Cardiac muscle cell (in vitro differentiated cells and primary cell): Measurements from ENCODE around the gene ACOX2. TPM values are rescaled to one million over a fixed set of nuclear protein-coding genes. Genes with fewer than 3 reads are reported as not detected.

ENCODE experiments used
- DNase-seq, 2 donors: peaks; one replicate each; pipeline versions ENCODE4 v3.0.0 to v3.0.0-alpha.2; 2010 to 2017; ENCODE audit warnings: low read depth in 1 of 2, low spot score in 1 of 2
- H3K27ac ChIP-seq: fragments of 200-600 bp; sonication (generic); 2 replicates; pipeline ENCODE4 v1.5.1; 2016
- H3K27me3 ChIP-seq: fragments of 200-600 bp; sonication (generic); 2 replicates; pipeline ENCODE4 v1.6.0; 2016; ENCODE audit warnings: control low read depth
- H3K36me3 ChIP-seq: fragments of 200-600 bp; sonication (generic); 2 replicates; pipeline ENCODE4 v1.5.1; 2016; ENCODE audit warnings: control low read depth
- H3K4me1 ChIP-seq: fragments of 200-600 bp; sonication (generic); 2 replicates; pipeline ENCODE4 v1.8.1; 2017; ENCODE audit warnings: low read depth, mild to moderate bottlenecking, mixed run types
- H3K4me3 ChIP-seq: fragments of 200-600 bp; sonication (generic); 2 replicates; pipeline ENCODE4 v1.5.1; 2016; ENCODE audit warnings: mild to moderate bottlenecking
- H3K9me3 ChIP-seq: fragments of 200-600 bp; sonication (generic); 2 replicates; pipeline ENCODE4 v1.5.1; 2017; ENCODE audit warnings: low read depth, mild to moderate bottlenecking, control low read depth
- polyA plus RNA-seq: library from polyadenylated mRNA; unstranded; fragments of >200 nt; fragmentation: Nextera tagmentation; extraction: Ambion mirVana; gene quantifications from 2 replicates; pipeline ENCODE4 v1.2.1, GENCODE V29; 2016
- total RNA-seq: library from RNA; depleted of rRNA; stranded (reverse); fragments of >200 nt; gene quantifications from 2 replicates; pipeline ENCODE4 v1.2.3, GENCODE V29; 2016
- TF ChIP-seq, protein P1 (sequence below): IDR thresholded peaks from 2 replicates; pipeline ENCODE4 v1.5.1; 2012; ENCODE audit warnings: low read depth, mild to moderate bottlenecking, low read length

ACOX2 gene
- total and polyA plus RNA-seq, 2 experiments from 2014 or later = 18.9 to 42.5 TPM

DNA sequence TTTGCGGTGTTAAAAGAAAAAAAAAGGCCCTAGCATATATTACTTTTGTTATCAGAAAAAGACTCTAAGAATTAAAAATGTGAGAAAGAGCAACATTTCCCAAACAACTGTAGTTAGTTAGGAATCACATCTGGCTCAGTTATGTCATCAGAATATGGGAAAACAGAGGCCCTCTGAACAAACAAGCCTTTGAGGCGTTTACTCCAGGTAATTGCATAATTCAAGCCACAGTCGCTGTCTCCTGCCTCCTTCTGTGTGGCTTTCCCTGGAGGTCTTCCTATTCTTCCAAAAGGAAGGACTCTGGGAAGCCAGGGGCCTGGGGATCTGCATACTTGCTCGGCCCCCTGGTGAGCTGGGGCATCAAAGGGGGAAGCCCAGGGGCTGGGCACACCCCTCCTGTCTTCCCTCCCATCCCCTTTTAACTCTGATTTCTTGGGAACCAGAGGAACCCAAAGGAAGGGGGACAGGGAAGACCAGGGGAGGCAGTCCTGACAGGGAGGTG, 43.9 kb upstream of the ACOX2 start:
- Histone ChIP-seq H3K27ac (no peak overlapping the region), H3K27me3 (peaks cover 45% of the 10 kb centered on the region), H3K9me3 (no peaks in the 10 kb centered on the region), H3K4me3 (no peak overlapping the region), H3K36me3 (no peaks in the 10 kb centered on the region), H3K4me1 (no peaks in the 10 kb centered on the region)
- peak in 1 of 2 donors; percentile 36 for DNase-seq
- TF ChIP-seq, protein P1, sequence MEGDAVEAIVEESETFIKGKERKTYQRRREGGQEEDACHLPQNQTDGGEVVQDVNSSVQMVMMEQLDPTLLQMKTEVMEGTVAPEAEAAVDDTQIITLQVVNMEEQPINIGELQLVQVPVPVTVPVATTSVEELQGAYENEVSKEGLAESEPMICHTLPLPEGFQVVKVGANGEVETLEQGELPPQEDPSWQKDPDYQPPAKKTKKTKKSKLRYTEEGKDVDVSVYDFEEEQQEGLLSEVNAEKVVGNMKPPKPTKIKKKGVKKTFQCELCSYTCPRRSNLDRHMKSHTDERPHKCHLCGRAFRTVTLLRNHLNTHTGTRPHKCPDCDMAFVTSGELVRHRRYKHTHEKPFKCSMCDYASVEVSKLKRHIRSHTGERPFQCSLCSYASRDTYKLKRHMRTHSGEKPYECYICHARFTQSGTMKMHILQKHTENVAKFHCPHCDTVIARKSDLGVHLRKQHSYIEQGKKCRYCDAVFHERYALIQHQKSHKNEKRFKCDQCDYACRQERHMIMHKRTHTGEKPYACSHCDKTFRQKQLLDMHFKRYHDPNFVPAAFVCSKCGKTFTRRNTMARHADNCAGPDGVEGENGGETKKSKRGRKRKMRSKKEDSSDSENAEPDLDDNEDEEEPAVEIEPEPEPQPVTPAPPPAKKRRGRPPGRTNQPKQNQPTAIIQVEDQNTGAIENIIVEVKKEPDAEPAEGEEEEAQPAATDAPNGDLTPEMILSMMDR = no peak

DNA sequence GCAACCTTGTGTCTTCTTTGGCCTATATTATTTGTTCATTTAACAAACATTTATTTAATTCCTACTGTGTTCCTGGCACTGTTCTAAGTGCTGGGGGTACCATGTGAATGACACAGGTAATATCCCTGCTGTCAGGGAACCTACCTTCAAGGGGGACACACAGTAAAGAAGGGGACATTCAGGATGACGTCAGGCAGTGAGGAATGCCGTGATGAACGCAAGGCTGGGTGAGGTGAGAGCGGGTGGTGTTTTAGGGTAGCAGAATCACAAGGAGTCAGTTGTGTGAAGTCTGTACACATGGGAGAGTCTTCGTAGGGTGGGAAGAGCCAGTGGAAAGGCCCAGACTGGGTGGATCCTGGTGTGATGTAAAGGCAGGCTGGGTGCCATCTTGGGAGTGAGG, 41.9 kb upstream of the ACOX2 start:
- DNase-seq = no peak
- peaks cover 25% of the 10 kb centered on the region for H3K27me3 ChIP-seq
- TF ChIP-seq, protein P1 = no peak

DNA sequence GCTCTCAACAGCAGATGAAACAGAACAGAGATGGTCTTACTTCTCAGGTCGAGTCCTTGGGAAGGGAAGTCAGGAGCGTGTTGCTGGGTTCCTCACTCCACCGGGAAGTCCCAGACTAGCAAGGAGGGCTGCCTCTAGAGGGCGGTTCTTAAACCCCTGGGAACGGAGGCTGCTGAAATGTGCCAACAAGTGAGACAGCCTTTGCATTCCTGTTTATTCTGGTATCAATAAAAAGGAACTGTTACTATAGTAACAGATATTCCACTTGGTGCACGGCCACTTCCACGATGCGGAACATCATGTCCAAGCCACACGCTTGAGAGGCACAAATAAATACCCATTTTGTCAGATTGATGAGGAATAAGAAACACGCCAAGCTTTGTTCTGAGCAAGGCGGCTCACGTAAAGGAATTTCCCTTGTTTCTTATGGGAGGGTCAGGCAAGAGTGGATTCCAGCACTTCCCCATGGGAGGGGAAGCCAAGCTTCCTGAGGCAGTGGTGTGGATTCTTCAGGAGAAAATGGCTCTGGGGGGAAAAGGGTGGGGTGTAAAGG, 40.4 kb upstream of the ACOX2 start, which contains the start of gene FAM107A:
FAM107A (minus strand) TSS at position 123 of the 553 bp plus-strand sequence. CDS start 7,531 bp downstream, outside the sequence.
- Histone ChIP-seq H3K4me1 (no peaks in the 10 kb centered on the region), H3K27me3 (peaks cover 12% of the 10 kb centered on the region), H3K27ac (no peak within 1 kb of the TSS), H3K9me3 (no peaks in the 10 kb centered on the region), H3K36me3 (no peaks in the 10 kb centered on the region), H3K4me3 (no peak within 1 kb of the TSS)
- TF ChIP-seq, protein P1 = peak; percentile 35
- DNase-seq = peak in 1 of 2 donors; percentile 80

More for the DNA sequence above, 41.9 kb upstream of the ACOX2 start:
- H3K27ac ChIP-seq = no peak overlapping the region
- H3K36me3 ChIP-seq = no peaks in the 10 kb centered on the region
- H3K4me3 ChIP-seq = no peak overlapping the region
- no peaks in the 10 kb centered on the region for H3K4me1 ChIP-seq
- H3K9me3 ChIP-seq = no peaks in the 10 kb centered on the region

DNA sequence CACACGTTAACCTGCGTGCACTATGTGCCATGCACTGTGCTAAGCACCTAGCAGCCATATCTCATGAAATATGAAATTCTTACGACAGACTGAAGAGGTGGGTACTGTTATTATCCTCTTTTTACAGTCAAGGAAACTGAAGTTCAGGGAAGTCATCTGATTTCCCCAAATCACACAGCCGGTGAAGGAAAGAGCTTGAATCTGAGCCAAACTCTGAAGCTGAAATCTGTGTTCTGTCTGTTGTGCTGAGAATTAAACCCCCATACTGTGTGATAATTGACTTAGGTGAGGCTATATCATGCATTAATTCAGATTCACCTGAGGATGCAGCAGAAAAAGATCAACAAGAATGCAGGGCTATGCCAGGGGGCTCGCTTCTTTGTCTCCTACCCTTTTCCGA, 39.7 kb upstream of the ACOX2 start:
- H3K27me3 ChIP-seq = peaks cover 5% of the 10 kb centered on the region
- no peak overlapping the region for H3K27ac ChIP-seq
- DNase-seq = no peak
- H3K9me3 ChIP-seq = no peaks in the 10 kb centered on the region
- TF ChIP-seq, protein P1 = no peak
- no peaks in the 10 kb centered on the region for H3K36me3 ChIP-seq
- no peak overlapping the region for H3K4me3 ChIP-seq
- no peaks in the 10 kb centered on the region for H3K4me1 ChIP-seq

DNA sequence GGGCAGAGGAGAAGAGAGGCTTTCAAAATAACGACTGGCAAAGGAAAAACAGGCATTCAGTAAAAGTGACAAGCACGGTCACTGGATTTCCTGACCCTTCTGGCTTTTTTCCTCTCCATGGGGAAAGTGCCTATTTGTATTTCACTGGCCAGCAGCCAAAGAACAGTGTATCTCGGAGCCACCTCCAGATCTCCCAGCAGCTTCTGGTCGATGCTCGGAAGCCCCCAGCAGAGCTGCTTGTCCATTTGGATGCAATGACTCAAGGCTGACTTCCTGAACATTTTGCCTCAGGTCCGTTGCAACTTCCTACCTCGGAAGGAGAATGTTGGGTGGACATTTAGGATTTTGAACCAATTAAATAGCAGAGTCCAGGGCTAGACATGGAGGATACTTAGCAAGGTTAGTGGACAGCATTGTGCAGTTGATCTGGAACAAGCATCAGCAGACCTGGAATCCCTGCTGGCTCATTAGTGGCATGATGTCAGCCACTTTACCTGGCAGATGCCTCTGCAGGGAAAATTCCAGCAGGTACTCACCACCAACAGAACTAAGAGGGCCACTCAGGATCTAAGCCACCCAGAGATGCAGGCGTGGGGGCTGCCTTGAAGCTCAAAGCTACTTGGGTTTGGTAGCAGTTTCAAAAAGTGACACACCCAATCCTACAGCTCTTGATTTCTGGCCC, 39.1 kb upstream of the ACOX2 start:
- DNase-seq = peak in 1 of 2 donors; percentile 60
- no peak overlapping the region for H3K27ac ChIP-seq
- H3K9me3 ChIP-seq = no peaks in the 10 kb centered on the region
- H3K4me3 ChIP-seq = no peak overlapping the region
- no peaks in the 10 kb centered on the region for H3K4me1 ChIP-seq
- peaks cover 3% of the 10 kb centered on the region for H3K27me3 ChIP-seq
- no peaks in the 10 kb centered on the region for H3K36me3 ChIP-seq
- TF ChIP-seq, protein P1 = no peak
